Neural progenitor cell (in vitro differentiated cells): Measurements from ENCODE around the gene ARFRP1.

Experiments
- CTCF ChIP-seq: fragments of 200-600 bp; sonication (generic); IDR thresholded peaks from 2 replicates; pipeline ENCODE4 v1.5.1; 2017; ENCODE audit warnings: antibody characterized with exemption, mild to moderate bottlenecking
- EZH2phosphoT487 ChIP-seq: fragments of 200-600 bp; sonication (generic); IDR thresholded peaks from 2 replicates; pipeline ENCODE4 v1.6.1; 2017; ENCODE audit warnings: antibody characterized with exemption

- no peak for TF ChIP-seq CTCF
- no peak for TF ChIP-seq EZH2phosphoT487
These were observed 49.0 kb downstream of the ARFRP1 start for GRCh38 chr20:63658749-63659187.
